Vagina (tissue), 2 donors: Measurements from ENCODE around the gene ZMIZ1. TPM values are rescaled to one million over a fixed set of nuclear protein-coding genes. Genes with fewer than 3 reads are reported as not detected.

ENCODE experiments used
- DNase-seq, 2 donors: peaks; one replicate each; pipeline ENCODE4 v3.0.0-alpha.2; 2017; ENCODE audit errors: extremely low spot score in 2 of 2
- H3K27ac ChIP-seq: fragments of 200-600 bp; sonication (generic); one replicate; pipeline ENCODE4 v1.5.1; 2019
- H3K27me3 ChIP-seq: fragments of 200-600 bp; sonication (generic); one replicate; pipeline ENCODE4 v1.5.1; 2019
- H3K36me3 ChIP-seq, 2 donors: fragments of 200-600 bp; sonication (generic); one replicate each; pipeline ENCODE4 v1.5.1; 2017 to 2019
- H3K4me1 ChIP-seq: fragments of 200-600 bp; sonication (generic); one replicate; pipeline ENCODE4 v1.5.1; 2019
- H3K4me3 ChIP-seq, 2 donors: fragments of 200-600 bp; sonication (generic); 1 replicate in 1 of 2; 2 replicates in 1 of 2; pipeline ENCODE4 v1.5.1; 2016 to 2019
- H3K9me3 ChIP-seq: fragments of 200-600 bp; sonication (generic); one replicate; pipeline ENCODE4 v1.5.1; 2019
- POLR2A ChIP-seq, 2 donors: fragments of 450-650 bp; IDR thresholded peaks; one replicate each; pipeline ENCODE4 v1.6.1; 2017; ENCODE audit warnings: antibody characterized with exemption in 2 of 2, mild to moderate bottlenecking in 2 of 2, moderate library complexity in 2 of 2
- POLR2AphosphoS5 ChIP-seq, 2 donors: sonication (generic); formaldehyde crosslinking; IDR thresholded peaks; one replicate each; pipeline ENCODE4 v1.9.0; 2017; ENCODE audit warnings: antibody characterized with exemption in 2 of 2, mild to moderate bottlenecking in 2 of 2, low read depth in 1 of 2; ENCODE audit not compliant: insufficient read depth in 1 of 2
- intact Hi-C: fragments of 100-400 bp; cut with DNase I; formaldehyde crosslinking; loops from one replicate; pipeline ENCODE4 v1.15.1; 2023
- total RNA-seq: library from RNA; depleted of rRNA; stranded (reverse); fragments of >200 nt; gene quantifications from one replicate; pipeline ENCODE4 v1.2.3, GENCODE V29; 2016
- TF ChIP-seq, protein P1 (sequence below), 3 experiments: fragments of 450-650 bp in 2 of 3; fragments of 200-600 bp in 1 of 3; sonication (generic) in 1 of 3; IDR thresholded peaks; one replicate each; pipeline ENCODE4 v1.5.1; 2017 to 2019; ENCODE audit warnings: antibody characterized with exemption in 3 of 3, mild to moderate bottlenecking in 2 of 3, moderate library complexity in 2 of 3

Gene ZMIZ1
- total RNA-seq, 1 donor from 2014 or later, result 61.4 TPM

GRCh38 chr10:79303631-79304478, 235.1 kb downstream of the ZMIZ1 start:
- Histone ChIP-seq H3K27ac (no peak overlapping the region), H3K4me3 (no peak overlapping the region), H3K4me1 (peaks cover 12% of the 10 kb centered on the region), H3K36me3 (peaks cover 0 to 93% of the 10 kb centered on the region in 2 donors), H3K9me3 (no peaks in the 10 kb centered on the region), H3K27me3 (no peaks in the 10 kb centered on the region)
- TF ChIP-seq, protein P1, sequence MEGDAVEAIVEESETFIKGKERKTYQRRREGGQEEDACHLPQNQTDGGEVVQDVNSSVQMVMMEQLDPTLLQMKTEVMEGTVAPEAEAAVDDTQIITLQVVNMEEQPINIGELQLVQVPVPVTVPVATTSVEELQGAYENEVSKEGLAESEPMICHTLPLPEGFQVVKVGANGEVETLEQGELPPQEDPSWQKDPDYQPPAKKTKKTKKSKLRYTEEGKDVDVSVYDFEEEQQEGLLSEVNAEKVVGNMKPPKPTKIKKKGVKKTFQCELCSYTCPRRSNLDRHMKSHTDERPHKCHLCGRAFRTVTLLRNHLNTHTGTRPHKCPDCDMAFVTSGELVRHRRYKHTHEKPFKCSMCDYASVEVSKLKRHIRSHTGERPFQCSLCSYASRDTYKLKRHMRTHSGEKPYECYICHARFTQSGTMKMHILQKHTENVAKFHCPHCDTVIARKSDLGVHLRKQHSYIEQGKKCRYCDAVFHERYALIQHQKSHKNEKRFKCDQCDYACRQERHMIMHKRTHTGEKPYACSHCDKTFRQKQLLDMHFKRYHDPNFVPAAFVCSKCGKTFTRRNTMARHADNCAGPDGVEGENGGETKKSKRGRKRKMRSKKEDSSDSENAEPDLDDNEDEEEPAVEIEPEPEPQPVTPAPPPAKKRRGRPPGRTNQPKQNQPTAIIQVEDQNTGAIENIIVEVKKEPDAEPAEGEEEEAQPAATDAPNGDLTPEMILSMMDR (IDR thresholded peaks at IDR 0.05), result no peak
- peak in 1 of 2 donors; percentile 9 for TF ChIP-seq POLR2AphosphoS5 (IDR thresholded peaks at IDR 0.05; ENCODE audit: insufficient read depth in 1 of 2, low read depth in 1 of 2)
- intact Hi-C loops, result no loop called here
- no peak for DNase-seq

DNA sequence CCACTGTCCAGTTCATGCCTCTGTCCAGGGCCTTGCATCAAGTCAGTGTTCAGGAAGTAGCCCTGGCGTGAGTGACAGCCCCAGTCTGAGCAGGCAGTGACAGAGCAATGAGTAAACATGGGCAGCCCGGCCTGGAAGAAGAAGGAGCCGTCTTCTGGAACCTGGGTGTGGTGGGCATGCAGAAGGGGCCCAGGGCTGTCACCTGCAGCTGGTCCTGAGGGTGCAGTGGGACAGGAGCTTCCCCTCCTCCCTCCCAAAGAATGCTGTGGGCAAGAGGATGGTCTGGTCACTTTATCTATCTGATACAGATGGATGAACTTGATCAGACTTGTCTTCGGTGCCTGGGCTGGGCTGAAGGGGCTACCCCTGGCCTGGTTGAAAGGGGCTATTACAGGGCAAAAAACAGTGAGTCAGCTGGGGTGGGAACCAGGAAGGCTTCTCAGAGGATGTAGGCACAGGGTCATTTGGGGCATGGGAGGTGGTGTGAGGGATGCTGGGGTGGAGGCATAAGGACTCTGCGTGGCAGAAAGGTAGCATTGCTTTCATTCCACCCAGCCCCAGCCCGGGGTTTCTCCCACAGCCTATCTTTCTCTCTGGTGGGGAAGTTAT, 235.8 kb downstream of the ZMIZ1 start:
- peaks cover 0 to 94% of the 10 kb centered on the region in 2 donors for H3K36me3 ChIP-seq

DNA sequence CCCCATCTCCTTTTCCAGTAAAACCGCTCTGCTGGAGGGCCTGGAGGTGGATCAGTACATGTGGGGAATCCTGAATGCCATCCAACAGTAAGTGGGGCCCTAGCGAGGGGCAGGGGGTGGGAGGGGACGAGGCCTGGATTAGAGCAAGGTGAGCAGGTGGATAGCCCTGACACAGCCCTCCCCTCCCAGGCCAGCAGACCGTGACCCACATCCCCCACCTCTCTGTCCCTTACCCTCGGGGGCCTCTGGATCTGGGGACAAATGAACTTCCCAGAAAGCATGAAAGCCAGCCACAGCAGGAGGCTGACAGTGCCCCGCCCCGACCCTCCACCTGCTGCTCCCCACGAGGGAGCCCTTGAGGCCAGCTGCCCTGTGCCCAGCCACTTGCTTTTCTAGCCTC, 236.7 kb downstream of the ZMIZ1 start:
- DNase-seq, result no peak
- Histone ChIP-seq H3K4me1 (peaks cover 3% of the 10 kb centered on the region), H3K27me3 (no peaks in the 10 kb centered on the region), H3K36me3 (peaks cover 0 to 94% of the 10 kb centered on the region in 2 donors), H3K27ac (no peak overlapping the region), H3K9me3 (no peaks in the 10 kb centered on the region), H3K4me3 (no peak overlapping the region)
- TF ChIP-seq POLR2AphosphoS5 (IDR thresholded peaks at IDR 0.05; ENCODE audit: insufficient read depth in 1 of 2, low read depth in 1 of 2) (no peak), POLR2A (IDR thresholded peaks at IDR 0.05) (no peak)
- TF ChIP-seq, protein P1 (IDR thresholded peaks at IDR 0.05), result no peak
- intact Hi-C loops, result no loop called here

More for the DNA sequence above, 235.8 kb downstream of the ZMIZ1 start:
- Histone ChIP-seq H3K4me3 (no peak overlapping the region), H3K4me1 (peaks cover 4% of the 10 kb centered on the region), H3K27ac (no peak overlapping the region), H3K9me3 (no peaks in the 10 kb centered on the region), H3K27me3 (no peaks in the 10 kb centered on the region)
- DNase-seq, result no peak
- TF ChIP-seq POLR2A (IDR thresholded peaks at IDR 0.05) (no peak), POLR2AphosphoS5 (IDR thresholded peaks at IDR 0.05; ENCODE audit: insufficient read depth in 1 of 2, low read depth in 1 of 2) (peak in 1 of 2 donors; percentile 5)
- intact Hi-C loops, result no loop called here

- Histone ChIP-seq H3K27me3 (no peaks in the 10 kb centered on the region), H3K4me1 (peaks cover 7% of the 10 kb centered on the region), H3K27ac (no peak overlapping the region), H3K36me3 (peaks cover 0 to 92% of the 10 kb centered on the region in 2 donors), H3K4me3 (no peak overlapping the region), H3K9me3 (no peaks in the 10 kb centered on the region)
- intact Hi-C loops, result no loop called here
- TF ChIP-seq, protein P1 (IDR thresholded peaks at IDR 0.05), result no peak
- TF ChIP-seq POLR2A (IDR thresholded peaks at IDR 0.05), result no peak
- TF ChIP-seq POLR2AphosphoS5 (IDR thresholded peaks at IDR 0.05; ENCODE audit: insufficient read depth in 1 of 2, low read depth in 1 of 2), result no peak
- DNase-seq, result no peak
Observed at GRCh38 chr10:79305988-79306387, 237.2 kb downstream of the ZMIZ1 start.

DNA sequence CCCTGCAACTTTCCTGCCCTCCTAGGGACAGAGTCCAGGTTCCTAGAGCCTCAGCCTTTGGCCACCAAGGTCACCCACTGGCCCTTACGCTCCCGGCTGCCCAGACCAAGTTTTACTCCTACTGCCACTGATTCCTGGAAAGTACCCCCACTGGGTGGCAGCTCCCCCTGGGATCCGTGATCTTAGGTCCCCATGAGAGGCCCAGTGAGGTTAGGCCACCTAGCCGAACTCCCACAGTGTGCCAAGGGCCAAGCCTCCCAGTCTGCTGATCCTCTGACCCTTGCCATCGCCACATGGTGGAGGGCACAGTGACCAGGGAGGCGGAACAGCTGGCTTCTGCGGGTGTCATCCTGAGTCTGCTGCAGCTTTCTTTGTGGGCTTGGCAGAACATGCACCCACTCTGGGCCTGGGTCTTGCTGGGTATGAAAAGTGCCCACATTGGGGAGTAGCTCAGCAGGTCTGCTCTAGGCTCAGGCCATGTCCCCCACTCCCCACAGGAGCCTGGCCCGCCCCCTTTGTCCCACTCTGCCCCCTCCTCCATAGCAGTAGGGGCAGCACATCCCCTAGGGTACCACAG, 238.0 kb downstream of the ZMIZ1 start:
- peaks cover 13% of the 10 kb centered on the region for H3K4me1 ChIP-seq
- H3K36me3 ChIP-seq, result peaks cover 0 to 84% of the 10 kb centered on the region in 2 donors
- intact Hi-C loops, result no loop called here
- H3K4me3 ChIP-seq, result no peak overlapping the region
- no peaks in the 10 kb centered on the region for H3K27me3 ChIP-seq
- TF ChIP-seq POLR2AphosphoS5 (IDR thresholded peaks at IDR 0.05; ENCODE audit: insufficient read depth in 1 of 2, low read depth in 1 of 2), result no peak
- TF ChIP-seq, protein P1 (IDR thresholded peaks at IDR 0.05), result no peak
- TF ChIP-seq POLR2A (IDR thresholded peaks at IDR 0.05), result no peak
- H3K9me3 ChIP-seq, result no peaks in the 10 kb centered on the region
- no peak for DNase-seq
- no peak overlapping the region for H3K27ac ChIP-seq
